ENCODE results near the gene IVNS1ABP. TPM values are rescaled to one million over a fixed set of nuclear protein-coding genes. Genes with fewer than 3 reads are reported as not detected.

IVNS1ABP gene
- total and polyA plus RNA-seq, 2 of the 13 experiments (the other 11 are each of a cell fraction or from before 2014, with no cell fraction given), result 49.1 to 51.7 TPM

- TF ChIP-seq RBM39 (IDR thresholded peaks at IDR 0.05; ENCODE audit: low read depth, low read length, poor library complexity, severe bottlenecking) (peak; percentile 17), SRSF9 (IDR thresholded peaks at IDR 0.05; ENCODE audit: borderline replicate concordance, insufficient read depth, low read depth, low read length, poor library complexity, severe bottlenecking) (no peak), ZNF777 (CRISPR knock-in tag; IDR thresholded peaks at IDR 0.05) (no peak), ZBTB1 (CRISPR knock-in tag; IDR thresholded peaks at IDR 0.05; ENCODE audit: borderline replicate concordance) (no peak), ZNF646 (CRISPR knock-in tag; IDR thresholded peaks at IDR 0.05) (no peak), ZNF75D (CRISPR knock-in tag; IDR thresholded peaks at IDR 0.05; ENCODE audit: borderline replicate concordance) (no peak), HNF4G (IDR thresholded peaks at IDR 0.05; ENCODE audit: borderline replicate concordance, low read depth, low read length) (no peak), HNF4G (CRISPR knock-in tag; IDR thresholded peaks at IDR 0.05; ENCODE audit: borderline replicate concordance, low read depth) (no peak), TRAFD1 (CRISPR knock-in tag; IDR thresholded peaks at IDR 0.05; ENCODE audit: borderline replicate concordance) (no peak)
- TF ChIP-seq, protein P1, sequence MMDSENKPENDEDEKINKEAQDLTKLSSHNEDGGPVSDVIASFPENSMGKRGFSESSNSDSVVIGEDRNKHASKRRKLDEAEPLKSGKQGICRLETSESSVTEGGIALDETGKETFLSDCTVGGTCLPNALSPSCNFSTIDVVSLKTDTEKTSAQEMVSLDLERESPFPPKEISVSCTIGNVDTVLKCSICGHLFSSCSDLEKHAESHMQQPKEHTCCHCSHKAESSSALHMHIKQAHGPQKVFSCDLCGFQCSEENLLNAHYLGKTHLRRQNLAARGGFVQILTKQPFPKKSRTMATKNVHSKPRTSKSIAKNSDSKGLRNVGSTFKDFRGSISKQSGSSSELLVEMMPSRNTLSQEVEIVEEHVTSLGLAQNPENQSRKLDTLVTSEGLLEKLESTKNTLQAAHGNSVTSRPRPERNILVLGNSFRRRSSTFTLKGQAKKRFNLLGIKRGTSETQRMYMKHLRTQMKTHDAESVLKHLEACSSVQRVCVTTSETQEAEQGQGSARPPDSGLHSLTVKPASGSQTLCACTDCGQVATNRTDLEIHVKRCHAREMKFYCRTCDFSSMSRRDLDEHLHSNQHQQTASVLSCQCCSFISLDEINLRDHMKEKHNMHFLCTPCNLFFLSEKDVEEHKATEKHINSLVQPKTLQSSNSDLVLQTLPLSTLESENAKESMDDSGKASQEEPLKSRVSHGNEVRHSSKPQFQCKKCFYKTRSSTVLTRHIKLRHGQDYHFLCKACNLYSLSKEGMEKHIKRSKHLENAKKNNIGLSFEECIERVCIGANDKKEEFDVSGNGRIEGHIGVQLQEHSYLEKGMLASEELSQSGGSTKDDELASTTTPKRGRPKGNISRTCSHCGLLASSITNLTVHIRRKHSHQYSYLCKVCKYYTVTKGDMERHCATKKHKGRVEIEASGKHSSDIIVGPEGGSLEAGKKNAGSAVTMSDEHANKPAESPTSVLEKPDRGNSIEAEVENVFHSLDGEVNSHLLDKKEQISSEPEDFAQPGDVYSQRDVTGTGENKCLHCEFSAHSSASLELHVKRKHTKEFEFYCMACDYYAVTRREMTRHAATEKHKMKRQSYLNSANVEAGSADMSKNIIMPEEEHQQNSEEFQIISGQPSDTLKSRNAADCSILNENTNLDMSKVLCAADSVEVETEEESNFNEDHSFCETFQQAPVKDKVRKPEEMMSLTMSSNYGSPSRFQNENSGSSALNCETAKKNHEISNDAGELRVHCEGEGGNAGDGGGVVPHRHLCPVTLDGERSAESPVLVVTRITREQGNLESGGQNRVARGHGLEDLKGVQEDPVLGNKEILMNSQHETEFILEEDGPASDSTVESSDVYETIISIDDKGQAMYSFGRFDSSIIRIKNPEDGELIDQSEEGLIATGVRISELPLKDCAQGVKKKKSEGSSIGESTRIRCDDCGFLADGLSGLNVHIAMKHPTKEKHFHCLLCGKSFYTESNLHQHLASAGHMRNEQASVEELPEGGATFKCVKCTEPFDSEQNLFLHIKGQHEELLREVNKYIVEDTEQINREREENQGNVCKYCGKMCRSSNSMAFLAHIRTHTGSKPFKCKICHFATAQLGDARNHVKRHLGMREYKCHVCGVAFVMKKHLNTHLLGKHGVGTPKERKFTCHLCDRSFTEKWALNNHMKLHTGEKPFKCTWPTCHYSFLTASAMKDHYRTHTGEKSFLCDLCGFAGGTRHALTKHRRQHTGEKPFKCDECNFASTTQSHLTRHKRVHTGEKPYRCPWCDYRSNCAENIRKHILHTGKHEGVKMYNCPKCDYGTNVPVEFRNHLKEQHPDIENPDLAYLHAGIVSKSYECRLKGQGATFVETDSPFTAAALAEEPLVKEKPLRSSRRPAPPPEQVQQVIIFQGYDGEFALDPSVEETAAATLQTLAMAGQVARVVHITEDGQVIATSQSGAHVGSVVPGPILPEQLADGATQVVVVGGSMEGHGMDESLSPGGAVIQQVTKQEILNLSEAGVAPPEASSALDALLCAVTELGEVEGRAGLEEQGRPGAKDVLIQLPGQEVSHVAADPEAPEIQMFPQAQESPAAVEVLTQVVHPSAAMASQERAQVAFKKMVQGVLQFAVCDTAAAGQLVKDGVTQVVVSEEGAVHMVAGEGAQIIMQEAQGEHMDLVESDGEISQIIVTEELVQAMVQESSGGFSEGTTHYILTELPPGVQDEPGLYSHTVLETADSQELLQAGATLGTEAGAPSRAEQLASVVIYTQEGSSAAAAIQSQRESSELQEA (CRISPR knock-in tag; IDR thresholded peaks at IDR 0.05; ENCODE audit: not compliant biosample characterization), result peak; percentile 40
Observed at GRCh38 chr1:185316163-185317033, 645 bp downstream of the IVNS1ABP start (continued).

Data from HepG2 (cell line).